ENCODE data around the gene PLA1A. TPM values are rescaled to one million over a fixed set of nuclear protein-coding genes. Genes with fewer than 3 reads are reported as not detected.

Gene PLA1A
- total RNA-seq, 5 donors from 2014 or later (not counting 1 experiment from before 2014, with no cell fraction given): not detected

DNA sequence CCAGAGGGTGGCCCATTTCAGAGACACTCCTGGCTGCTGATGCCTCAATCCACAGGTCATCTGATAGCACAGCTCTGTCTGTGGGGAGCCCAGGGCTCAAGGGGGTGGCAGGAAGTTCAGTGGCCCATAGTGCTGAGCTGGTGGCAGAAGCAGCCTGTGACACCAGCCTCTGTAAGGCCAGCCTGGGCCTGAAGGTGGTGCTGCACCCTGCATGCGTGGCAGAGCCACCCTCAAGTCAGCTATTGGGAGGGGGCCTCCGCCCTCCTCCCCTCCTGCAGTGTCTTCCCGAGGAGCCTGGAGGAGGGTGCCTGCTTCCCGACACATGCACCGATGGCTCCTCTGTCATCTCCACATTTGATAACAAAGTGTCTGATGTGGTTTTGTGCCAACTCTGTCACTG lies 3.0 kb downstream of the PLA1A start:
- POLR2A ChIA-PET: no interaction called here
- Histone ChIP-seq H3K36me3 (ENCODE audit: control insufficient read depth in 2 of 2, extremely low read depth in 1 of 2, insufficient read depth in 1 of 2, low read length in 1 of 2) (no peaks in the 10 kb centered on the region), H3K4me1 (ENCODE audit: control insufficient read depth in 1 of 2, extremely low read depth in 1 of 2, insufficient read depth in 2 of 2, low read length in 2 of 2) (no peaks in the 10 kb centered on the region), H3K4me3 (ENCODE audit: control insufficient read depth in 1 of 2, extremely low read depth in 1 of 2, low read length in 1 of 2) (no peak overlapping the region), H3K9me3 (no peaks in the 10 kb centered on the region), H3K27me3 (replicated peaks in 1 of 2; ENCODE audit: control insufficient read depth in 2 of 2, extremely low read depth in 1 of 2, insufficient read depth in 2 of 2, low read length in 1 of 2) (no peaks in the 10 kb centered on the region), H3K27ac (ENCODE audit: low read length) (no peak overlapping the region)
- CTCF ChIA-PET: interaction anchor here in 1 of 2 donors (0.6 kb wide), 1 partner anchor 359 kb away, joined by 4 read pairs; no protein-coding TSS in a partner anchor
- H3K4me3 Mint-ChIP-seq: no peak overlapping the region
- peaks cover 0 to 8% (median 5%) of the 10 kb centered on the region in 3 donors for H3K4me1 Mint-ChIP-seq
- peak in 3 of 4 experiments; percentile 37 to 55 (median 43) for ATAC-seq (replicated peaks in 1 of 4)
- DNase-seq: peak in 3 of 35 experiments; percentile 4 to 27 (median 4)
- H3K27me3 Mint-ChIP-seq: no peaks in the 10 kb centered on the region
- WGBS (ENCODE audit: insufficient coverage): no CpG with 5 or more reads among the region's 5 CpGs
- H3K27ac Mint-ChIP-seq: no peak overlapping the region
- no peaks in the 10 kb centered on the region for H3K9me3 Mint-ChIP-seq
- H3K36me3 Mint-ChIP-seq: no peaks in the 10 kb centered on the region

DNA sequence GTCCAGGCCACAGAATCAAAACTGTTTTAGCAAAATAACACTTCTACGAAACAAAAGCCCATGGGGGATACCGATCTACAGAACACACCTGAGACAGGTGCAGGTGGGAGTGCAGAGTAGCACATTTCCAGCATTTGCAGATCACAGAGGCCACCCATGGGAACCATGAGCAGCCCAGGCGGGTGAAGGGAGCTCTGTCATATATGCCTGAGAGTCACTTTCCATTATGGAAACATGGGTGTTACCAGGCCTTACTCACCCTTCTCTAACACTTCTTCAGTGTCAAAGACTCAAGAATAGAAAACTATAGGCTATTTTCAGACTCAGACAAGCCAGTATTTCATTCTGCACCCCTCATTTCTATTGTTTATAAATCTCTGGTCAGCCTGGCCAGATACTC lies 3.5 kb downstream of the PLA1A start:
- POLR2A ChIA-PET: no interaction called here
- Mint-ChIP-seq H3K4me1 (peaks cover 0 to 5% (median 4%) of the 10 kb centered on the region in 3 donors), H3K9me3 (no peaks in the 10 kb centered on the region), H3K27me3 (no peaks in the 10 kb centered on the region), H3K27ac (no peak overlapping the region), H3K4me3 (no peak overlapping the region), H3K36me3 (no peaks in the 10 kb centered on the region)
- H3K4me1 ChIP-seq (ENCODE audit: control insufficient read depth in 1 of 2, extremely low read depth in 1 of 2, insufficient read depth in 2 of 2, low read length in 2 of 2): no peaks in the 10 kb centered on the region
- CTCF ChIA-PET: no interaction called here
- no peaks in the 10 kb centered on the region for H3K27me3 ChIP-seq (replicated peaks in 1 of 2; ENCODE audit: control insufficient read depth in 2 of 2, extremely low read depth in 1 of 2, insufficient read depth in 2 of 2, low read length in 1 of 2)
- DNase-seq: no peak
- H3K4me3 ChIP-seq (ENCODE audit: control insufficient read depth in 1 of 2, extremely low read depth in 1 of 2, low read length in 1 of 2): no peak overlapping the region
- WGBS (ENCODE audit: insufficient coverage): 63% methylated on average over 1 of the region's 3 CpGs
- H3K9me3 ChIP-seq: no peaks in the 10 kb centered on the region
- no peak overlapping the region for H3K27ac ChIP-seq (ENCODE audit: low read length)
- ATAC-seq (replicated peaks in 1 of 4): no peak
- H3K36me3 ChIP-seq (ENCODE audit: control insufficient read depth in 2 of 2, extremely low read depth in 1 of 2, insufficient read depth in 1 of 2, low read length in 1 of 2): no peaks in the 10 kb centered on the region

DNA sequence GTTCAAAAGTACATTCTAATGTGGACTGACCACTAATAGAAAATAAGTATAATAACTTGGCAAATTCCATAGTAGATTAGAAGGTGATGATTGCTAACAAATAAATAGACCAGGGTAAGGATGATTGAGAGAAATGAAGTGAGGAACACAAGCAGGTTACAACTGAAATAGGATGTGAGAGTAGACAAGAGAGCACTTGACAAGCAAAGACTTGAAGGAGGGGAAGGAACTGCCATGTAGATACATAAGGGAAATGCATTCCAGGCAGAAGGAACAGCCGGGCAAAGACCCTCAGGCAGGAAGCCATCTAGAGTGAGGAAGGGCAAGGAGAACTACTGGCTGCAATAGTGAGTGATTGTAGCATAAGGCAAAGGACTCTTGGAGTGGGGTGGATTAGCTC lies 5.0 kb downstream of the PLA1A start:
- no peak for DNase-seq
- ATAC-seq (replicated peaks in 1 of 4): no peak
- CTCF ChIA-PET: no interaction called here

GRCh38 chr3:119604878-119605277 lies 7.2 kb downstream of the PLA1A start:
- no peak for ATAC-seq (replicated peaks in 1 of 4)
- H3K9me3 ChIP-seq: no peaks in the 10 kb centered on the region
- no peak overlapping the region for H3K4me3 Mint-ChIP-seq
- H3K4me1 Mint-ChIP-seq: peaks cover 0 to 3% (median 0%) of the 10 kb centered on the region in 3 donors
- no peak for DNase-seq
- CTCF ChIA-PET: no interaction called here
- peaks cover 0 to 2% of the 10 kb centered on the region in 2 experiments for H3K27me3 ChIP-seq (replicated peaks in 1 of 2; ENCODE audit: control insufficient read depth in 2 of 2, extremely low read depth in 1 of 2, insufficient read depth in 2 of 2, low read length in 1 of 2)
- POLR2A ChIA-PET: no interaction called here
- 75% methylated on average over 1 of the region's 1 CpG for WGBS (ENCODE audit: insufficient coverage)
- no peak overlapping the region for H3K27ac ChIP-seq (ENCODE audit: low read length)
- no peak overlapping the region for H3K27ac Mint-ChIP-seq
- peaks cover 11 to 14% of the 10 kb centered on the region in 2 donors for H3K27me3 Mint-ChIP-seq
- H3K9me3 Mint-ChIP-seq: no peaks in the 10 kb centered on the region
- H3K4me3 ChIP-seq (ENCODE audit: control insufficient read depth in 1 of 2, extremely low read depth in 1 of 2, low read length in 1 of 2): no peak overlapping the region
- H3K4me1 ChIP-seq (ENCODE audit: control insufficient read depth in 1 of 2, extremely low read depth in 1 of 2, insufficient read depth in 2 of 2, low read length in 2 of 2): no peaks in the 10 kb centered on the region
- no peaks in the 10 kb centered on the region for H3K36me3 ChIP-seq (ENCODE audit: control insufficient read depth in 2 of 2, extremely low read depth in 1 of 2, insufficient read depth in 1 of 2, low read length in 1 of 2)
- H3K36me3 Mint-ChIP-seq: no peaks in the 10 kb centered on the region

More for the DNA sequence above, 5.0 kb downstream of the PLA1A start:
- Histone ChIP-seq H3K27ac (ENCODE audit: low read length) (no peak overlapping the region), H3K36me3 (ENCODE audit: control insufficient read depth in 2 of 2, extremely low read depth in 1 of 2, insufficient read depth in 1 of 2, low read length in 1 of 2) (no peaks in the 10 kb centered on the region), H3K4me3 (ENCODE audit: control insufficient read depth in 1 of 2, extremely low read depth in 1 of 2, low read length in 1 of 2) (no peak overlapping the region), H3K9me3 (no peaks in the 10 kb centered on the region), H3K27me3 (replicated peaks in 1 of 2; ENCODE audit: control insufficient read depth in 2 of 2, extremely low read depth in 1 of 2, insufficient read depth in 2 of 2, low read length in 1 of 2) (peaks cover 0 to 2% of the 10 kb centered on the region in 2 experiments), H3K4me1 (ENCODE audit: control insufficient read depth in 1 of 2, extremely low read depth in 1 of 2, insufficient read depth in 2 of 2, low read length in 2 of 2) (no peaks in the 10 kb centered on the region)
- POLR2A ChIA-PET: no interaction called here
- Mint-ChIP-seq H3K36me3 (no peaks in the 10 kb centered on the region), H3K9me3 (no peaks in the 10 kb centered on the region), H3K4me3 (no peak overlapping the region), H3K27ac (no peak overlapping the region), H3K4me1 (peaks cover 0 to 3% (median 0%) of the 10 kb centered on the region in 3 donors), H3K27me3 (peaks cover 0 to 4% of the 10 kb centered on the region in 2 donors)
- WGBS (ENCODE audit: insufficient coverage): 100% methylated on average over 1 of the region's 1 CpG

- no peak for DNase-seq
- H3K9me3 ChIP-seq: no peaks in the 10 kb centered on the region
- no peak overlapping the region for H3K4me3 ChIP-seq (ENCODE audit: control insufficient read depth in 1 of 2, extremely low read depth in 1 of 2, low read length in 1 of 2)
- H3K4me3 Mint-ChIP-seq: no peak overlapping the region
- no peaks in the 10 kb centered on the region for H3K36me3 ChIP-seq (ENCODE audit: control insufficient read depth in 2 of 2, extremely low read depth in 1 of 2, insufficient read depth in 1 of 2, low read length in 1 of 2)
- no peak overlapping the region for H3K27ac Mint-ChIP-seq
- H3K4me1 Mint-ChIP-seq: no peaks in the 10 kb centered on the region
- WGBS (ENCODE audit: insufficient coverage): no CpG with 5 or more reads among the region's 6 CpGs
- H3K36me3 Mint-ChIP-seq: no peaks in the 10 kb centered on the region
- H3K27me3 ChIP-seq (replicated peaks in 1 of 2; ENCODE audit: control insufficient read depth in 2 of 2, extremely low read depth in 1 of 2, insufficient read depth in 2 of 2, low read length in 1 of 2): peaks cover 0 to 9% of the 10 kb centered on the region in 2 experiments
- H3K4me1 ChIP-seq (ENCODE audit: control insufficient read depth in 1 of 2, extremely low read depth in 1 of 2, insufficient read depth in 2 of 2, low read length in 2 of 2): no peaks in the 10 kb centered on the region
- H3K27me3 Mint-ChIP-seq: peaks cover 15 to 31% of the 10 kb centered on the region in 2 donors
- ChIA-PET CTCF (interaction anchor here in 1 of 2 donors (0.6 kb wide), 1 partner anchor 97 kb away, joined by 3 read pairs; no protein-coding TSS in a partner anchor), POLR2A (no interaction called here)
- no peak for ATAC-seq (replicated peaks in 1 of 4)
- H3K27ac ChIP-seq (ENCODE audit: low read length): no peak overlapping the region
- no peaks in the 10 kb centered on the region for H3K9me3 Mint-ChIP-seq
Observed at GRCh38 chr3:119608405-119609000, 10.8 kb downstream of the PLA1A start.

GRCh38 chr3:119609301-119609700 lies 11.6 kb downstream of the PLA1A start:
- no peak overlapping the region for H3K27ac Mint-ChIP-seq
- POLR2A ChIA-PET: no interaction called here

More at GRCh38 chr3:119609301-119609700, 11.6 kb downstream of the PLA1A start:
- peaks cover 0 to 9% of the 10 kb centered on the region in 2 experiments for H3K27me3 ChIP-seq (replicated peaks in 1 of 2; ENCODE audit: control insufficient read depth in 2 of 2, extremely low read depth in 1 of 2, insufficient read depth in 2 of 2, low read length in 1 of 2)
- 68% methylated on average over 2 of the region's 6 CpGs for WGBS (ENCODE audit: insufficient coverage)
- Mint-ChIP-seq H3K27me3 (peaks cover 19 to 31% of the 10 kb centered on the region in 2 donors), H3K4me3 (no peak overlapping the region), H3K9me3 (no peaks in the 10 kb centered on the region), H3K36me3 (no peaks in the 10 kb centered on the region), H3K4me1 (no peaks in the 10 kb centered on the region)
- no peaks in the 10 kb centered on the region for H3K36me3 ChIP-seq (ENCODE audit: control insufficient read depth in 2 of 2, extremely low read depth in 1 of 2, insufficient read depth in 1 of 2, low read length in 1 of 2)
- CTCF ChIA-PET: no interaction called here
- no peaks in the 10 kb centered on the region for H3K4me1 ChIP-seq (ENCODE audit: control insufficient read depth in 1 of 2, extremely low read depth in 1 of 2, insufficient read depth in 2 of 2, low read length in 2 of 2)
- DNase-seq: no peak
- no peak overlapping the region for H3K27ac ChIP-seq (ENCODE audit: low read length)
- H3K4me3 ChIP-seq (ENCODE audit: control insufficient read depth in 1 of 2, extremely low read depth in 1 of 2, low read length in 1 of 2): no peak overlapping the region
- no peak for ATAC-seq (replicated peaks in 1 of 4)
- no peaks in the 10 kb centered on the region for H3K9me3 ChIP-seq

Measured in T-cell (primary cell).